HCT116 (cell line): ENCODE data around the gene PI4KA.
"Not testable (repeated sequence)": the region's sequence is repeated elsewhere in the genome, so short reads cannot be mapped to it uniquely, and the experiment has no call there.

Experiments
- CTCF ChIP-seq, 3 experiments: fragments of 200-600 bp in 1 of 3; sonication (generic) in 1 of 3; IDR thresholded peaks in 2 of 3; conservative IDR thresholded peaks in 1 of 3; 2 replicates each; pipeline ENCODE4 v1.5.1; 2012 to 2017; ENCODE audit warnings: low read depth in 2 of 3, low read length in 2 of 3, antibody characterized with exemption in 1 of 3, borderline replicate concordance in 1 of 3, control low read depth in 1 of 3, mild to moderate bottlenecking in 1 of 3, mixed read lengths in 1 of 3, mixed run types in 1 of 3, moderate library complexity in 1 of 3; ENCODE audit not compliant: insufficient read depth in 1 of 3
- EZH2 ChIP-seq: fragments of 200-600 bp; sonication (generic); IDR thresholded peaks from 2 replicates; pipeline ENCODE4 v1.6.1; 2017; ENCODE audit warnings: antibody characterized with exemption, mixed run types
- EZH2phosphoT487 ChIP-seq: fragments of 200-600 bp; IDR thresholded peaks from 2 replicates; pipeline ENCODE4 v1.6.1; 2018; ENCODE audit warnings: antibody characterized with exemption, borderline replicate concordance
- MAX ChIP-seq: IDR thresholded peaks from 2 replicates; pipeline ENCODE4 v1.6.1; 2012
- POLR2A ChIP-seq: IDR thresholded peaks from 2 replicates; pipeline ENCODE4 v1.7.0; 2011; ENCODE audit warnings: borderline replicate concordance; ENCODE audit not compliant: insufficient read depth, insufficient read length; ENCODE audit errors: extremely low read depth
- POLR2AphosphoS5 ChIP-seq: IDR thresholded peaks from 2 replicates; pipeline ENCODE4 v1.6.1; 2011; ENCODE audit warnings: mild to moderate bottlenecking, low read depth, low read length, moderate library complexity
- RAD21 ChIP-seq: IDR thresholded peaks from 2 replicates; pipeline ENCODE4 v1.6.1; 2012; ENCODE audit warnings: low read depth, mild to moderate bottlenecking
- SIN3A ChIP-seq: IDR thresholded peaks from 2 replicates; pipeline ENCODE4 v1.6.1; 2012; ENCODE audit warnings: low read depth
- SRF ChIP-seq: IDR thresholded peaks from 2 replicates; pipeline ENCODE4 v1.6.1; 2012; ENCODE audit warnings: low read depth
- ZBTB33 ChIP-seq: IDR thresholded peaks from 2 replicates; pipeline ENCODE4 v1.6.1; 2011; ENCODE audit warnings: mild to moderate bottlenecking, low read length, moderate library complexity; ENCODE audit not compliant: insufficient replicate concordance; ENCODE audit errors: extremely low read depth

- not testable (repeated sequence) for TF ChIP-seq CTCF (IDR thresholded peaks at IDR 0.05 in 2 of 3, conservative IDR thresholded peaks at IDR 0.05 in 1 of 3; ENCODE audit: borderline replicate concordance in 1 of 3, insufficient read depth in 1 of 3, low read depth in 2 of 3, low read length in 2 of 3); POLR2A; EZH2; EZH2phosphoT487; POLR2AphosphoS5; MAX; SIN3A; ZBTB33; SRF; RAD21
Observed at GRCh38 chr22:20736891-20737290, 121.7 kb downstream of the PI4KA start.
